ENCODE measurements around the gene HDAC5.

DNA sequence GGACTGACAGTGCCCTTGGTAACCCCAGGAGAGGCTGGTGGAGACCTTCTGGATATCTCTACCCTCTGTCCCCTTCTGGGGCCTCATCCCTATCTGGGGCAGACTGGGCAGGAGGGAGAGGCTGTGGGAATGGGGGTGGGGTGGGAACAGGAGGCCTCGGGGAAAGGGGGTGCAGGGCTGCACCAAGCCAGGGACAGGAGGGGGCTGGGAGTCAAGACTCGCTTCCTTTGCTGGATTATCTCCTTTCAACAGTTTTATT is 28.1 kb downstream of the HDAC5 start:
- TF ChIP-seq TAF1 (IDR thresholded peaks at IDR 0.05; ENCODE audit: borderline replicate concordance, insufficient read depth, low read length) (no peak), POLR2AphosphoS5 (IDR thresholded peaks at IDR 0.05; ENCODE audit: low read depth, low read length) (no peak)
